Measurements from ENCODE around the gene KDR.

Gene KDR

GRCh38 chr4:55077577-55077976 is 47.8 kb downstream of the KDR start:
- no peak for DNase-seq

GRCh38 chr4:55075823-55076716 is 49.3 kb downstream of the KDR start:
- peak; percentile 52 for DNase-seq

DNA sequence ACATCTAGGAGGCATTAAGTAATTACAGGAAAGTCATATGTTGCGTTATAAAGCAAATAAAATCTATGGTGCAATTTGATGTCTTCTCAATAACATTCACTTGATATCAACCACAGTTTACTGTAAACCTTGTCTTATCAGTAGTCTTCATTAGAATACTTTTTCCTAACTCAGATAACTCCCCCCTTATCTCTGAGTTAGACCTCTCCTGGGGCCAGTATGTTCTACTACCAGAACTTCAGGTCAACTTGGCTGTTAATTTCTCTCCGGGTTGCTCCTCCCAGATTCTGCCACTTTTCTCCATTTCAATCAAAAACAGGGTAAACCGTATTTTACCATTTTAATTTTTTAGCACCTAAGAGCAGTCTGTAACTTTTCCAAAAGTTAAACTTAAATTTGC is 50.0 kb downstream of the KDR start:
- no peak for DNase-seq

DNA sequence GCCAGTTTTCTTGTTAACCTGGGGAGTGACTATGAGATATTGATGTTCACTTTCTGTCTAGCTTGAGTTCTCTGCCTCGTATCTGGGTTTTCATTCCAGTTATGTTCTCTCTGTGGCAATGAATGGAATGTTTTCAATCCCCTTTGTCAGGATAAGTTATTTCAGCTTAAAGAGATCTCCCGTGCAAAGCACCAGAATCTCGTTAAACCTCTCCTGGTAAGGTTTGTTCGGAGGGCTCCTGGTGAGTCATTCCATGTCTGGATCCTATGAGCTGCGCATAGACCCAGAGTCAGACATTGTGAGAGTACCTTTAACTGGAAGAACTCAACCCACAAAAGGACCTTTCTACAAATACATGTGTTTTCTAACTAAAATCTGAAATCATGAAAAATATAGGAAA is 51.0 kb downstream of the KDR start:
- peak; percentile 79 for DNase-seq

GRCh38 chr4:55071951-55072350 is 53.4 kb downstream of the KDR start:
- no peak for DNase-seq

GRCh38 chr4:55069248-55069647 is 56.1 kb downstream of the KDR start:
- DNase-seq, result peak; percentile 39

GRCh38 chr4:55068522-55068921 is 56.9 kb downstream of the KDR start:
- no peak for DNase-seq

GRCh38 chr4:55066018-55066417 is 59.4 kb downstream of the KDR start:
- DNase-seq, result no peak

GRCh38 chr4:55055529-55055928 is 69.9 kb downstream of the KDR start:
- no peak for DNase-seq

DNA sequence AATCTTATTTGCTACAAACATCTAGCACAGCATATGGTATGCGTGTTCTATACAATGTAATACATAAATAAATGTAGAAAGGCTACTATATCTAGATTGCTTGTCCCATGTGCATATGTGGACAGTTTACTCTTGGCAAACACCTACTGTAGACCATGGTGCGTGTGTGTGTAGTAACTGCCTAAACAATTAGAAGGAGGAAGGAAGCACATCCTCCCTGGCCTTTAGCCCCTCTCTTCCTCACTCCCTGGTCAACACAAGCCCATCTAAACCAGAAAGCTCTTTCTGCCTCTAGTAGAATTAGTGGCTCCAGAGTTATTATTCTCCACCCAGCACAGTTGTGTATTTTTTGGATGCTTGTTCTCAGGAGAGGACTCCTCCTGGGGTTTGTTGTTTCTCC is 73.9 kb downstream of the KDR start:
- no peak for DNase-seq

DNA sequence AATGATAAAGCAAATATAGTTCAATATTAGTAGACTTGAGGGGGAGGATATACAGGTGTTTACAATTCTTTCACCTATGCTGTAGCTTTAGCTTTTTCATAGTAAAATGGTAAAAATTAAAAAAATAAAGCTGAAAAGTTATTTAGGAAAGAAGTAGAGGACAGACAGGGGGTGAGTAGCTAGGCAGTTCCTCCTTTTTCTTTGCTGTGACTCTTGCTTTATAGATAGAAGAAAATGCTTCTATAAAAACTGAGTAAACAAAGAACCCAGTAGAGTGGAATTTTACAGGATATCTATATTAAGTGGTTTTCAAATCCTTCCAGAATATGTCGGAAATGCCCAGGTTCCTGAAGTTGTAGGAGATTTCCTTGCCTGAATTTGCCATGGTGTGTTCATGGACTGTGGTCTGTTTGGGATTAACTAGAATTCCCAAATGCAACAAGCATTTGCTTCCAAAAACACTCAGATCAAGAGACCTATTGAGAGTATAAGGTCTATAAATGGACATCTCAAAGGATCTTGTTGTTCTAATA is 74.9 kb downstream of the KDR start:
- no peak for DNase-seq

DNA sequence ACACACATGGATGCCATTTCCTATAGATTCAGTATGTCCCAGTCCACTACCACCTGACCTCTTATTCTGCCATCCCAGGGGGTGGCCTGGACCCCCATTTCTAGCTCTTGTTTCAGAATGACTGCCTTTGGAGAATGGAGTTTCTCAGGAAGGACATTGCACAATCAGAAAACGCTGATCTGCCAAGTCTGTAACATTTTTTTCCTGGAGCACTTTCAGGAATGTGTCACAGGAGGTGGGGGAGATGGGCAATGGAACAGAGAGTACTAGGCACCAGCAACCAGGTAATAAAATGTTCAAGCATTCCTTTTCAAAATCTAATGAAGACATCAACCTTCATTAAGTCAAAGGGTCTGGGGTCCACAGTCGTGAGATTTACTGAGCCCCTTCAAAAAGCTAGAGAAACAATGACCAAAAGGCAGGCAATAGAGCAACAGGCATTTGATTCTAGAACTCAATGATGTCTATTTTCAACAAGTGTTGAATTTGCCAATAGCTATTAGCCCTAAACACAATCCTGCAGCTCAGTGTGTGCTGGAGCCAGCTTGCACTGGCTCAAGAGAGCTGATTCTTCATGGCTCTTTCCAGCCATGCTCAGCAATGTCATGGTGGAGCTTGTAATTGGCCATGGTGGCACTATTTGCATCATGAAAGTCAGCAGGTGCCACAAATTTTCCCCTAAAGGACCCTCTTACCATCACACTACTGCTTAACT is 87.1 kb downstream of the KDR start:
- DNase-seq, result peak; percentile 41

DNA sequence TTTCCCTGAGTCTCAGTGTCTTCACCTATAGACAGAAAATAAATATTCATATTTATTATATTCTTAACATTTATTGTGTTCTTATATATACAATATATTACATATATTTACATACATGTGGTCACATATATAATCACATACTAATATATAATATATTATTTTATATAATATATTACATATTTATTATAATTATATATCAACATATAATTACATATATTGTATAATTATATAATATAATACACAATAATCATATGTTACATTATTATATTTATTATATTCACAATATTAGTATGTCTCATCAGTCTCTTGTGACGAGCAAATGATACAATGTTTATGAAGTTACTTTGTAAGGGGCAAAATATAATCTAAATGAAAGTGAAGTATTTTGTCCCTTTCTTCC is 87.7 kb downstream of the KDR start:
- no peak for DNase-seq

DNA sequence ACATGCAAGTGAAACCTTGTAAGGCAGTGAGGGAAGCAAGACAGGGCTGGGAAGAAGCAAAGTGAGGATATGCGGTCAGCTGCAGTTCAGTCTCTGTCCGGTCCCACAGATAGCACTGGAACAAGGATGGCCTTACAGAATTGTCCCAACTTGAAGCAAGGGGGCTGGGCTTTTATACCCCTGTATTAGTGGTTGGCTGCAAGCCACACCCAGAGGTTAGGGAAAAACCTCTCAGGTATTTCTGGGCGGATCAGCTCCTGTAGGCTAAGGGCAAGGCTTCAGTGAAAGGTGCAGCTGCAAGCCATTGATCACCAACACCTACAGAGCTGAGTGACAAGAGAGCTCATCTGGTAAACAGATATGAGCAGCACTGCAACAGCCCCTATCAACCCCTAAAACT is 89.0 kb downstream of the KDR start:
- no peak for DNase-seq

GRCh38 chr4:55035892-55036291 is 89.5 kb downstream of the KDR start:
- DNase-seq, result no peak

- DNase-seq, result no peak
Observed at GRCh38 chr4:55033296-55033695, 92.1 kb downstream of the KDR start.

DNA sequence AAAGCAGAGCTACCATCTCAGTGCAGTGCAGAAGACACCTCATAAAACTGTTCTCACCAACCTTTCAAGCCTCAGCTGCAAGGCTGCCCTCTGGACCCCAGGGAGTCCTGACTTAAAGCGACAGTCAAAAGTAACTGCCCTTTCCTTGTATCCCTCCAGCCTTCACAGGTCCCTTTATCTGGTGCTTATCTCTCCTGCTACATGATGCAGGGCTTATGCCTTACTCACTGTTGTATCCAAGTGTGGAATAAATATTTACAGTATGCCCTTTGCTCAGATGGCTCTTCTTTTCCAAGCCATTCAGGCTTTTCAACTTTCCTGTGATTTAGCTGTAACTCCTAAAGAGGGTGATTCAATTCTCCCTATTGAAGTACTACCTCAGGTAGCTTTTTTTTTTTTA is 92.6 kb downstream of the KDR start:
- no peak for DNase-seq

- DNase-seq, result no peak
Observed at GRCh38 chr4:55032179-55032578, 93.2 kb downstream of the KDR start.

DNA sequence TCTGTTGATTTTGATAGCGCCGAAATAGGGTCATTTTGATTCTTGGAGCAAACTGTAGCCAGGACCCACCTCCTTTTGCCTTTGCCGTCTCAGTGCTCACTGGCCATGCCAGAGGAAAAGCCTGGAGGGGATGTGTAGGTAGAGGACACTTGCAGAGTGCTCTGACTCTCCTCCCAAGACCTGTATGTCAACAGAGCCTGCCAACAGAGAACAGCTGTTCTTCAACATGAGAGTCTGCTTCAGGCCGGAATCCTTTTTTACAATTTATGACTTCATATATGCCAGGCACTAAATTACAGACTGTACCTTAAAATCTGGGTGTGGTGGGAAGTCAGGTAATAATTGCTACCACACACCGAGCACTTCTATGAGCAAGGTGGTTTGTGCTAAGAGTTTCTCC is 94.2 kb downstream of the KDR start:
- DNase-seq, result no peak

DNA sequence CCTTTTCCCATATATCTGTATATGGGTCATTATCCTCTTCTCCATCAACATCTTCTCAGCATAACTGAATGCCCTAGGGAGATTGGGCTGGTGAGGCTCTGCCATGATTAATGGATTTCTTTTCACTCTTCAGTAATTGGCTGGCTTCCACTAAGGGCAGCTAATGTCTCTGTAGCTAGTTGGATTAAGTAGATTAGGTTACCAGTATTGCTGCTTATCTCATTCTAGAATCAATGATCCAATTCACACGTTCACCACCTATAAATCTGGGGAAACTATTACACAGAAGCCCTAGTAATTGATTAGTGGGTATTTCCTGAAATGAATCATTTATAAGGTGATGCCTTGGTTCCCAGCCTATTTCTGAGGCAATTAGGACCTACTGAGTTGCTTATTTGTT is 94.8 kb downstream of the KDR start:
- DNase-seq, result no peak

DNA sequence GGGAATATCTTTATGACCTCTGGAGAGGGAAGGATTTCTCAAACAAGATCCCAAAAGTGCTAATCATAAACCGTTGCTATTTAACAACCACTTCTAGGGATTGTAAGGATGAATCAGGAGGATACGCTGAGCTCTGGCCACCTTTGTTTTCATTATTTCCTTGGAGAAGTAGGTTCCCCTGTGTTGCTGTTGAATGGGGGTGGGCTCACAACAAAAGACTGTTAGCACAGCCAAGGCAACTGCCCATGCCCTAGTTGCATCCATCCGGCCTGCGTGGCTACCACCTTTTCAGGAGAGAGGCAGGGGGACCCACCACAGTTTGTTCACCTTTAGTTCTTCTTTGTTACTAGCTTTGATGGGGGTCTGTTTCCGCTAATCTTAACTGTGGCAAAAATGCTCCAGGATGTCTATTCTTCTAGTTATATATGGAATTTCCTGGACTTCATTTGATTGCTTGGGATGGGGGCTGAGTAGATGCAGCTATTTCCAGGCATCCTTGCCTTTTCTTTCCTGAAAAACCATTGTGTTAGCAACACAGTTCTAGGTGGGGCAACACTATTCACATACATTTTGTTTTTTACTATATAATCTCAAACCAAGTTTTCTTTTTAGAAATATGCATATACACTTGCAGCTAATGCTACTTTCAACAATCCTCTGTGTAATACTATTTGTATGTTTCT is 95.4 kb downstream of the KDR start:
- DNase-seq, result no peak

- no peak for DNase-seq
Observed at GRCh38 chr4:55029321-55029720, 96.1 kb downstream of the KDR start.
